ENCODE results near the gene UBE2D4. TPM values are rescaled to one million over a fixed set of nuclear protein-coding genes. Genes with fewer than 3 reads are reported as not detected.
A peak's percentile ranks its signal among the peaks of the same experiment; 100 is the strongest.

Gene UBE2D4
- total and polyA plus RNA-seq, 9 of the 15 experiments (the other 6 are each of a cell fraction or from before 2014, with no cell fraction given): 3.3 to 16.2 (median 7.5) TPM

GRCh38 chr7:43925984-43926797, at the start of gene UBE2D4 (continued):
- TF ChIP-seq, protein P1, sequence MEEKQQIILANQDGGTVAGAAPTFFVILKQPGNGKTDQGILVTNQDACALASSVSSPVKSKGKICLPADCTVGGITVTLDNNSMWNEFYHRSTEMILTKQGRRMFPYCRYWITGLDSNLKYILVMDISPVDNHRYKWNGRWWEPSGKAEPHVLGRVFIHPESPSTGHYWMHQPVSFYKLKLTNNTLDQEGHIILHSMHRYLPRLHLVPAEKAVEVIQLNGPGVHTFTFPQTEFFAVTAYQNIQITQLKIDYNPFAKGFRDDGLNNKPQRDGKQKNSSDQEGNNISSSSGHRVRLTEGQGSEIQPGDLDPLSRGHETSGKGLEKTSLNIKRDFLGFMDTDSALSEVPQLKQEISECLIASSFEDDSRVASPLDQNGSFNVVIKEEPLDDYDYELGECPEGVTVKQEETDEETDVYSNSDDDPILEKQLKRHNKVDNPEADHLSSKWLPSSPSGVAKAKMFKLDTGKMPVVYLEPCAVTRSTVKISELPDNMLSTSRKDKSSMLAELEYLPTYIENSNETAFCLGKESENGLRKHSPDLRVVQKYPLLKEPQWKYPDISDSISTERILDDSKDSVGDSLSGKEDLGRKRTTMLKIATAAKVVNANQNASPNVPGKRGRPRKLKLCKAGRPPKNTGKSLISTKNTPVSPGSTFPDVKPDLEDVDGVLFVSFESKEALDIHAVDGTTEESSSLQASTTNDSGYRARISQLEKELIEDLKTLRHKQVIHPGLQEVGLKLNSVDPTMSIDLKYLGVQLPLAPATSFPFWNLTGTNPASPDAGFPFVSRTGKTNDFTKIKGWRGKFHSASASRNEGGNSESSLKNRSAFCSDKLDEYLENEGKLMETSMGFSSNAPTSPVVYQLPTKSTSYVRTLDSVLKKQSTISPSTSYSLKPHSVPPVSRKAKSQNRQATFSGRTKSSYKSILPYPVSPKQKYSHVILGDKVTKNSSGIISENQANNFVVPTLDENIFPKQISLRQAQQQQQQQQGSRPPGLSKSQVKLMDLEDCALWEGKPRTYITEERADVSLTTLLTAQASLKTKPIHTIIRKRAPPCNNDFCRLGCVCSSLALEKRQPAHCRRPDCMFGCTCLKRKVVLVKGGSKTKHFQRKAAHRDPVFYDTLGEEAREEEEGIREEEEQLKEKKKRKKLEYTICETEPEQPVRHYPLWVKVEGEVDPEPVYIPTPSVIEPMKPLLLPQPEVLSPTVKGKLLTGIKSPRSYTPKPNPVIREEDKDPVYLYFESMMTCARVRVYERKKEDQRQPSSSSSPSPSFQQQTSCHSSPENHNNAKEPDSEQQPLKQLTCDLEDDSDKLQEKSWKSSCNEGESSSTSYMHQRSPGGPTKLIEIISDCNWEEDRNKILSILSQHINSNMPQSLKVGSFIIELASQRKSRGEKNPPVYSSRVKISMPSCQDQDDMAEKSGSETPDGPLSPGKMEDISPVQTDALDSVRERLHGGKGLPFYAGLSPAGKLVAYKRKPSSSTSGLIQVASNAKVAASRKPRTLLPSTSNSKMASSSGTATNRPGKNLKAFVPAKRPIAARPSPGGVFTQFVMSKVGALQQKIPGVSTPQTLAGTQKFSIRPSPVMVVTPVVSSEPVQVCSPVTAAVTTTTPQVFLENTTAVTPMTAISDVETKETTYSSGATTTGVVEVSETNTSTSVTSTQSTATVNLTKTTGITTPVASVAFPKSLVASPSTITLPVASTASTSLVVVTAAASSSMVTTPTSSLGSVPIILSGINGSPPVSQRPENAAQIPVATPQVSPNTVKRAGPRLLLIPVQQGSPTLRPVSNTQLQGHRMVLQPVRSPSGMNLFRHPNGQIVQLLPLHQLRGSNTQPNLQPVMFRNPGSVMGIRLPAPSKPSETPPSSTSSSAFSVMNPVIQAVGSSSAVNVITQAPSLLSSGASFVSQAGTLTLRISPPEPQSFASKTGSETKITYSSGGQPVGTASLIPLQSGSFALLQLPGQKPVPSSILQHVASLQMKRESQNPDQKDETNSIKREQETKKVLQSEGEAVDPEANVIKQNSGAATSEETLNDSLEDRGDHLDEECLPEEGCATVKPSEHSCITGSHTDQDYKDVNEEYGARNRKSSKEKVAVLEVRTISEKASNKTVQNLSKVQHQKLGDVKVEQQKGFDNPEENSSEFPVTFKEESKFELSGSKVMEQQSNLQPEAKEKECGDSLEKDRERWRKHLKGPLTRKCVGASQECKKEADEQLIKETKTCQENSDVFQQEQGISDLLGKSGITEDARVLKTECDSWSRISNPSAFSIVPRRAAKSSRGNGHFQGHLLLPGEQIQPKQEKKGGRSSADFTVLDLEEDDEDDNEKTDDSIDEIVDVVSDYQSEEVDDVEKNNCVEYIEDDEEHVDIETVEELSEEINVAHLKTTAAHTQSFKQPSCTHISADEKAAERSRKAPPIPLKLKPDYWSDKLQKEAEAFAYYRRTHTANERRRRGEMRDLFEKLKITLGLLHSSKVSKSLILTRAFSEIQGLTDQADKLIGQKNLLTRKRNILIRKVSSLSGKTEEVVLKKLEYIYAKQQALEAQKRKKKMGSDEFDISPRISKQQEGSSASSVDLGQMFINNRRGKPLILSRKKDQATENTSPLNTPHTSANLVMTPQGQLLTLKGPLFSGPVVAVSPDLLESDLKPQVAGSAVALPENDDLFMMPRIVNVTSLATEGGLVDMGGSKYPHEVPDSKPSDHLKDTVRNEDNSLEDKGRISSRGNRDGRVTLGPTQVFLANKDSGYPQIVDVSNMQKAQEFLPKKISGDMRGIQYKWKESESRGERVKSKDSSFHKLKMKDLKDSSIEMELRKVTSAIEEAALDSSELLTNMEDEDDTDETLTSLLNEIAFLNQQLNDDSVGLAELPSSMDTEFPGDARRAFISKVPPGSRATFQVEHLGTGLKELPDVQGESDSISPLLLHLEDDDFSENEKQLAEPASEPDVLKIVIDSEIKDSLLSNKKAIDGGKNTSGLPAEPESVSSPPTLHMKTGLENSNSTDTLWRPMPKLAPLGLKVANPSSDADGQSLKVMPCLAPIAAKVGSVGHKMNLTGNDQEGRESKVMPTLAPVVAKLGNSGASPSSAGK (IDR thresholded peaks at IDR 0.05): peak; percentile 97
- TF ChIP-seq HNRNPK (IDR thresholded peaks at IDR 0.05; ENCODE audit: low read depth, low read length, poor library complexity, severe bottlenecking) (no peak), PRMT5 (CRISPR knock-in tag; IDR thresholded peaks at IDR 0.05) (no peak; the same call in 1 of the 2 replicates), XRCC5 (IDR thresholded peaks at IDR 0.05; ENCODE audit: low read depth, low read length) (0 out of 2 replicates have a peak, but pooled peaks have one; percentile 18), HDAC6 (IDR thresholded peaks at IDR 0.05; ENCODE audit: low read depth, low read length) (no peak), SNIP1 (IDR thresholded peaks at IDR 0.05; ENCODE audit: low read depth) (no peak), HDAC2 (IDR thresholded peaks at IDR 0.05) (0 out of 2 replicates have a peak, but pooled peaks have one; percentile 8), TSC22D4 (tag; IDR thresholded peaks at IDR 0.05) (no peak), ZNF263 (CRISPR knock-in tag; IDR thresholded peaks at IDR 0.05; ENCODE audit: borderline replicate concordance) (peak; percentile 59; the same call in 1 of the 2 replicates), NR2C2 (CRISPR knock-in tag; IDR thresholded peaks at IDR 0.05) (peak; percentile 63; the same call in 1 of the 2 replicates), NR2C2 (tag; IDR thresholded peaks at IDR 0.05) (peak; percentile 68), ZBTB1 (CRISPR knock-in tag; IDR thresholded peaks at IDR 0.05; ENCODE audit: borderline replicate concordance, low read depth) (no peak; the same call in 1 of the 2 replicates), NFE2 (IDR thresholded peaks at IDR 0.05; ENCODE audit: low read depth) (peak; percentile 69)
- TF ChIP-seq, protein P2, sequence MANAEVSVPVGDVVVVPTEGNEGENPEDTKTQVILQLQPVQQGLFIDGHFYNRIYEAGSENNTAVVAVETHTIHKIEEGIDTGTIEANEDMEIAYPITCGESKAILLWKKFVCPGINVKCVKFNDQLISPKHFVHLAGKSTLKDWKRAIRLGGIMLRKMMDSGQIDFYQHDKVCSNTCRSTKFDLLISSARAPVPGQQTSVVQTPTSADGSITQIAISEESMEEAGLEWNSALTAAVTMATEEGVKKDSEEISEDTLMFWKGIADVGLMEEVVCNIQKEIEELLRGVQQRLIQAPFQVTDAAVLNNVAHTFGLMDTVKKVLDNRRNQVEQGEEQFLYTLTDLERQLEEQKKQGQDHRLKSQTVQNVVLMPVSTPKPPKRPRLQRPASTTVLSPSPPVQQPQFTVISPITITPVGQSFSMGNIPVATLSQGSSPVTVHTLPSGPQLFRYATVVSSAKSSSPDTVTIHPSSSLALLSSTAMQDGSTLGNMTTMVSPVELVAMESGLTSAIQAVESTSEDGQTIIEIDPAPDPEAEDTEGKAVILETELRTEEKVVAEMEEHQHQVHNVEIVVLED (CRISPR knock-in tag; IDR thresholded peaks at IDR 0.05): peak; percentile 84
